GM19238 (cell line): ENCODE results near the gene ZNF385C.

ENCODE experiments used
- DNase-seq: peaks from one replicate; pipeline ENCODE4 v3.0.0; 2011; ENCODE audit warnings: low spot score; ENCODE audit not compliant: insufficient read length

ZNF385C gene

DNA sequence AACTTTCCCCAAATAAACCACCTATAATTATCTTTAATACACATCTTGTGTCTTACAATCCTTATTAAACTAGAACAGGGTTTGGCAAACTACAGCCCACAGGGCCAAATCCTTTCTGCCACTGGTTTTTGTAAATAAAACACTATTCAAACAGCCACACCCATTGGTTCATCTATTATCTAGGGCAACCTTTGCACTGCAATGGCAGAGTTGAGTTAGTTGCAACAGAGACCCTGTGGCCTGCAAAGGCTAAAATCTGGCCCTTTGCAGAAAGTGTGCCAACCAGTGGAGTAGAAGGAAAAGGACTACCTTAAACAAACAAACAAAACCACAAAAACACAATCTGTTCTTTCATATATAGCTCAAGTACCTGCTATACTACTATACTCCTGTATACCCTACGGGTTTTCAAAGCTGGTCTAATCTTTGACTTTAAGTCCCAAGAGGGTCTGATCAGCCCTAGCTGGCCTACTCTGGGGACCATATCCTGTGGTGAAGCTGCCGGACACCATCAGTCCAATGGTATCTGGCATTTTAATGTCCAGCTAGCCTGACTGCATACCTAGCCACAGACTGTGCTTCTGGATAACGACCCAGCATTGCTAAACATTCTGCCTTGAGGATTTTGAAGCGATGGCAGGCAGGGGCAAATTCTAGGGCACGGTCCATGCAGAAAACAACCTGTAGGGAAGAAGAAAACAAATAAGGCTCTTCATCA, 108.4 kb downstream of the ZNF385C start:
- DNase-seq = no peak

DNA sequence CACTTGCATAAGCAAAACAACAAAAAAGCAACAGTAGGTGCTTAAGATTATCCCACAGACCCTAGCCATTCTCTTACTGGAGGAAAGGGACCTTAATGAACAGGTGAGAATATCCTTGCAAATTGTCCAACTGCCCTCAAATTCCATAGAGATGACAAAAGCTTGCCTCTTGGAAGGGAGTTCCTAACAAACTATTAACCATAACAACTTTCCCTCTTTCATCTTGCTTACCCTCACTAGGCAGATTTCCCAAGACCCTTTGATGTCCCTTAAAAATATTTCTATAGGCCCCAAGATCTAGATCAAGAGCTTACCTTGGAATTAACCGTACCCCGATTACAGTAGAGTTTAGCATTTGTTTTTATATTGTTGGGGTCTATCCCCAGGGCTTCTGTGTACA, 109.9 kb downstream of the ZNF385C start:
- no peak for DNase-seq

DNA sequence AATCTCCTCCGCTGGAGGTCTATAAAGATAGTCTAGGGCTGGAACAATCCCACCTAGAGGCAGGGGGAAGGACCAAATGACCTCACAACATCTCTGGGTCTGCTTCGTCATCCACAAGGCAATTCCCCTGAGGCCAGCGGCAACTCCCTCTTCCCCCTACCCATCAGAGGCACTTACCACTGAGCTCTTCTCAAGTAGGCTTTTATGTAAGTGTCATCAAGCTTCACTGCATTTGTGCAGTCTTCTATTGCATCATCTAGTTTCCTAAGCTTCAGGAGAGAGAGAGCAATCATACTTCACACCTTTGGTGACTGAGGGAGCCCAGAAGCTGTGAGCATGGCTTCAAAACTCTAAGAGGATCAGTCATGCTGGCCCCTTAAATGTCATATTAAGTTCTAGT, 110.6 kb downstream of the ZNF385C start:
- no peak for DNase-seq

DNA sequence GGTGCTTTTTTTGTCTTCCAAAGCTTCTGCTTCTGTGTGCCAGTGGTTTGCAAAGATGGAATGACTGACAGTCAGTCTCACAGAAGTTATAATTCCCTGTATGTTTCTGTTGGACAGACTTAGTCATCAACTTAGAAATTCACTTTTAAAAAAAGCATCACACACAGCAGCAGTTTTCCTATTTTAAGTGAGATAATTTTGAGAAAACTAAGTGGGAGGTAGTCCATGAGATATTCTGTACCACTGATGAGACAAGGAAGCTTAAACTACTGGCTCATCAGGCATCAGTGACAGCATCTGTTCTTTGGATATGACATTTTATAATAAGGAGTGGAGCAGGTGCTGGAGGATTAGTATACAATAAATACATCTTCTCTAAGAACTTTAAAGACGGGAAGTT, 111.6 kb downstream of the ZNF385C start:
- no peak for DNase-seq

DNA sequence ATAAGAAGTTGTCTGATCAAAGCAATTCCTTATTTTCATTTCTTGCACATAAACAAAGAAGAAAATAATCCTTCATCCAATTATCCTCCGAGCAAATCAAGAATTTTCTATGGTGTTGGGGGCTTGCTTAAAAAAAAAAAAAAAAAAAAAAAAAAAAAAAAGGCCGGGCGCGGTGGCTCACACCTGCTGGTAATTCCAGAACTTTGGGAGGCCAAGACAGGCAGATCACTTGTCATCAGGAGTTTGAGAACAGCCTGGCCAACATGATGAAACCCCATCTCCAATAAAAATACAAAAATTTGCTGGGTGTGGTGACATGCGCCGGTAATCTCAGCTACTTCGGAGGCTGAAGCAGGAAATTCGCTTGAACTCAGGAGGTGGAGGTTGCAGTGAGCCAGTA, 112.4 kb downstream of the ZNF385C start:
- no peak for DNase-seq

DNA sequence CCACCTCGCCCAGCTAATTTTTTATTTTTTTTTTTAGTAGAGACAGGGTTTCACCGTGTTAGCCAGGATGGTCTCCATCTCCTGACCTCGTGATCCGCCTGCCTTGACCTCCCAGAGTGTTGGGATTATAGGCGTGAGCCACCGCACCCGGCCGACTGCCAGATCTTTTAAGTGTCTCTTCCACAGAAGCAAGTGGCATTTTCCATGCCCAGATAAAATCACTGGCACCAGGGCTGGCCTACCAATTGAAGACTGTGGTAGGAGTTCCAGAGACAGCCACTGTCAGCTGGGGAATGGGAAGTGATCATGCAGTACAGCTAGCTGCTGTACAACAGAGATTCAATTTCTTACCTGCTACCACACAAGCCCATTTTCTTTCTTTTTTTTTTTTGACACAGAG, 113.8 kb downstream of the ZNF385C start:
- DNase-seq = no peak

GRCh38 chr17:41982026-41982760, 116.1 kb downstream of the ZNF385C start:
- DNase-seq = no peak

DNA sequence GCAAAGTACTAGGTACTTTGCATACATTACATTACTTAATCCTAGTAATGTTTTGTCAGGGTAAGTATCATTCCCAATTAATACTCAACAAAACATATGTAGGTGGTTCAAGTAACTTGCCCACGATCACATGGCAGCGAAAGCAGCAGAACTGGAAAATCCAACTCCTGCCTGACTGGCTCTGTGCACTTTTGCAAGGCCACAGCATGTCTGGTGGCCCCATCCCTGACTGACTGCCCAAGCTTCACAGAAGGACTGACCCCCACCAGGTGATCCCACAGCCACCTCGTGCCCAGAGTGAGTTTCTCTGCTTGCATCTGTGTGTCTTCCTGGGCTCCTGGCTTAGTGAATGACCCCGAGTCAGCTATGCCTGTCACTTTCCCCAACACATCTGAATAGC, 120.3 kb downstream of the ZNF385C start:
- no peak for DNase-seq

- DNase-seq = no peak
Observed at GRCh38 chr17:41976142-41976768, 122.0 kb downstream of the ZNF385C start.
